Measurements from ENCODE around the gene PARD3. TPM values are rescaled to one million over a fixed set of nuclear protein-coding genes. Genes with fewer than 3 reads are reported as not detected.

The PARD3 gene
- polyA plus RNA-seq, 1 donor from 2014 or later, result 12.4 TPM

DNA sequence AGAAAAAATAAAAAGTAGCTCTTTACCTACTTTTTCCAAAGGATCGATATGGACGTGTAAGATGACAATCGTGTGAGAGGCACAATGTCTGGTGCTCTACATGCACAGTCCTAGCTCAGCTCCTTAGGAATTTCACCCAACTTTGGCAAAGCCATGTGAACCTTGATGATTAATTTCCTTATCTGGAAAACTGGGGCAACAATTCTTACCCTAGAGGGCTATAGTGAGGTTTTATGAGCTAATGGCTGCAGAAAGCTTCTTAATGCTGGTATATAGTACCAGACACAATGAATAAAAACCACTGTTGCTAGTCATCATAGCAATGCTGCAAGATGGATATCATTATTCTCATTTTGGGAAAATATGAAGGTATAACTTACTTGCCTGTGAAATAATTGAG lies 202.7 kb downstream of the PARD3 start:
- no peaks in the 10 kb centered on the region for H3K36me3 ChIP-seq (ENCODE audit: insufficient read depth, low read length)
- H3K27ac ChIP-seq (ENCODE audit: low read length), result no peak overlapping the region
- no peaks in the 10 kb centered on the region for H3K9me2 ChIP-seq (ENCODE audit: insufficient read depth, low read length)
- no peaks in the 10 kb centered on the region for H3F3A ChIP-seq (ENCODE audit: insufficient read depth, low read length, poor library complexity, severe bottlenecking)
- H4K20me1 ChIP-seq (ENCODE audit: insufficient read depth), result no peaks in the 10 kb centered on the region
- H3K4me3 ChIP-seq (ENCODE audit: low read length), result no peak overlapping the region
- H3K27me3 ChIP-seq (ENCODE audit: insufficient read depth, low read depth, low read length), result no peaks in the 10 kb centered on the region
- no peak overlapping the region for H3K4me2 ChIP-seq (ENCODE audit: low read length)
- no peaks in the 10 kb centered on the region for H3K9me3 ChIP-seq (ENCODE audit: low read length)
- H3K79me2 ChIP-seq (replicated peaks; ENCODE audit: insufficient read depth, low read length), result no peaks in the 10 kb centered on the region
- no peak overlapping the region for H2AFZ ChIP-seq (ENCODE audit: low read depth, low read length)
- no peak overlapping the region for H3K9ac ChIP-seq (ENCODE audit: low read length)
- TF ChIP-seq, protein P1, sequence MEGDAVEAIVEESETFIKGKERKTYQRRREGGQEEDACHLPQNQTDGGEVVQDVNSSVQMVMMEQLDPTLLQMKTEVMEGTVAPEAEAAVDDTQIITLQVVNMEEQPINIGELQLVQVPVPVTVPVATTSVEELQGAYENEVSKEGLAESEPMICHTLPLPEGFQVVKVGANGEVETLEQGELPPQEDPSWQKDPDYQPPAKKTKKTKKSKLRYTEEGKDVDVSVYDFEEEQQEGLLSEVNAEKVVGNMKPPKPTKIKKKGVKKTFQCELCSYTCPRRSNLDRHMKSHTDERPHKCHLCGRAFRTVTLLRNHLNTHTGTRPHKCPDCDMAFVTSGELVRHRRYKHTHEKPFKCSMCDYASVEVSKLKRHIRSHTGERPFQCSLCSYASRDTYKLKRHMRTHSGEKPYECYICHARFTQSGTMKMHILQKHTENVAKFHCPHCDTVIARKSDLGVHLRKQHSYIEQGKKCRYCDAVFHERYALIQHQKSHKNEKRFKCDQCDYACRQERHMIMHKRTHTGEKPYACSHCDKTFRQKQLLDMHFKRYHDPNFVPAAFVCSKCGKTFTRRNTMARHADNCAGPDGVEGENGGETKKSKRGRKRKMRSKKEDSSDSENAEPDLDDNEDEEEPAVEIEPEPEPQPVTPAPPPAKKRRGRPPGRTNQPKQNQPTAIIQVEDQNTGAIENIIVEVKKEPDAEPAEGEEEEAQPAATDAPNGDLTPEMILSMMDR (IDR thresholded peaks at IDR 0.05; ENCODE audit: poor library complexity, severe bottlenecking), result no peak
- TF ChIP-seq MXI1 (conservative IDR thresholded peaks at IDR 0.05; ENCODE audit: poor library complexity, severe bottlenecking), result no peak
- no peak for TF ChIP-seq TAF1 (IDR thresholded peaks at IDR 0.05; ENCODE audit: low read depth)
- no peak for TF ChIP-seq SMC3 (conservative IDR thresholded peaks at IDR 0.05; ENCODE audit: poor library complexity)
- no peak for TF ChIP-seq POLR2AphosphoS5 (IDR thresholded peaks at IDR 0.05)
- TF ChIP-seq EP300 (conservative IDR thresholded peaks at IDR 0.05; ENCODE audit: poor library complexity, severe bottlenecking), result no peak
- TF ChIP-seq RAD21 (conservative IDR thresholded peaks at IDR 0.05), result no peak
- no peak for TF ChIP-seq EZH2 (IDR thresholded peaks at IDR 0.05; ENCODE audit: borderline replicate concordance, insufficient read depth, low read length, poor library complexity, severe bottlenecking)
- TF ChIP-seq, protein P2, sequence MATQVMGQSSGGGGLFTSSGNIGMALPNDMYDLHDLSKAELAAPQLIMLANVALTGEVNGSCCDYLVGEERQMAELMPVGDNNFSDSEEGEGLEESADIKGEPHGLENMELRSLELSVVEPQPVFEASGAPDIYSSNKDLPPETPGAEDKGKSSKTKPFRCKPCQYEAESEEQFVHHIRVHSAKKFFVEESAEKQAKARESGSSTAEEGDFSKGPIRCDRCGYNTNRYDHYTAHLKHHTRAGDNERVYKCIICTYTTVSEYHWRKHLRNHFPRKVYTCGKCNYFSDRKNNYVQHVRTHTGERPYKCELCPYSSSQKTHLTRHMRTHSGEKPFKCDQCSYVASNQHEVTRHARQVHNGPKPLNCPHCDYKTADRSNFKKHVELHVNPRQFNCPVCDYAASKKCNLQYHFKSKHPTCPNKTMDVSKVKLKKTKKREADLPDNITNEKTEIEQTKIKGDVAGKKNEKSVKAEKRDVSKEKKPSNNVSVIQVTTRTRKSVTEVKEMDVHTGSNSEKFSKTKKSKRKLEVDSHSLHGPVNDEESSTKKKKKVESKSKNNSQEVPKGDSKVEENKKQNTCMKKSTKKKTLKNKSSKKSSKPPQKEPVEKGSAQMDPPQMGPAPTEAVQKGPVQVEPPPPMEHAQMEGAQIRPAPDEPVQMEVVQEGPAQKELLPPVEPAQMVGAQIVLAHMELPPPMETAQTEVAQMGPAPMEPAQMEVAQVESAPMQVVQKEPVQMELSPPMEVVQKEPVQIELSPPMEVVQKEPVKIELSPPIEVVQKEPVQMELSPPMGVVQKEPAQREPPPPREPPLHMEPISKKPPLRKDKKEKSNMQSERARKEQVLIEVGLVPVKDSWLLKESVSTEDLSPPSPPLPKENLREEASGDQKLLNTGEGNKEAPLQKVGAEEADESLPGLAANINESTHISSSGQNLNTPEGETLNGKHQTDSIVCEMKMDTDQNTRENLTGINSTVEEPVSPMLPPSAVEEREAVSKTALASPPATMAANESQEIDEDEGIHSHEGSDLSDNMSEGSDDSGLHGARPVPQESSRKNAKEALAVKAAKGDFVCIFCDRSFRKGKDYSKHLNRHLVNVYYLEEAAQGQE (IDR thresholded peaks at IDR 0.05; ENCODE audit: borderline replicate concordance), result no peak

DNA sequence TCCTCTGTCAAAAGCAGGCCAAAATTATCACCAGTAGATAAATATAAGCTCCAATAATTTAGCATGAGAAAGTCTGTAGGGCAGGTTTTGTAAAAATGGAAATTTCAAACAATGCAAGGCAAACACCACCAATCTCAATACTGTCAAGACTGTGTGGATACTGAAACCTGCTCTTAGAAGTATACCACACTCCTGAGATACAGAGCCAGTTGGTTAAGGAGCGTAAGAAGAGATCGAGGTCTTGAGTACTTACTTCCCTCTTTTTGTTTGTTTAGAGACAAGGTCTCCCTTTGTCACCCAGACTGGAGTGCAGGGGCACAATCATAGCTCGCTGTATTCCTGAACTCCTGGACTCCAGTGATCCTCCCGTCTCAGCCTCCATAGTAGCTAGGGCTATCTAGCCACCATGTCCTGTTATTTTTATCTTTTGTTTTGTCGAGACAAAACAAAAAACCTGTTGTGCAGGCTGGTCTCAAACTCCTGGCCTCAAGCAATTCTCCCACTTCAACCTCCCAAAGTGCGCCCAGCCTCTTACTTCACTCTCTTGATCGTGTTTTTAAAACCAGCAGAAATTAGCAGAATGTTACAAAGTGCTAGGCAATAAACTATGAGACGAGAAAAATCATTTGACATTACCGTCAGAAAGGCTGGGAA lies 205.7 kb downstream of the PARD3 start:
- Histone ChIP-seq H3K4me3 (ENCODE audit: low read length) (no peak overlapping the region), H3K27ac (ENCODE audit: low read length) (no peak overlapping the region)

More for the DNA sequence above, 205.7 kb downstream of the PARD3 start:
- H3K4me2 ChIP-seq (ENCODE audit: low read length), result no peak overlapping the region
- H3K36me3 ChIP-seq (ENCODE audit: insufficient read depth, low read length), result no peaks in the 10 kb centered on the region
- TF ChIP-seq, protein P1 (IDR thresholded peaks at IDR 0.05; ENCODE audit: poor library complexity, severe bottlenecking), result no peak
- TF ChIP-seq SMC3 (conservative IDR thresholded peaks at IDR 0.05; ENCODE audit: poor library complexity) (no peak), POLR2AphosphoS5 (IDR thresholded peaks at IDR 0.05) (no peak), EZH2 (IDR thresholded peaks at IDR 0.05; ENCODE audit: borderline replicate concordance, insufficient read depth, low read length, poor library complexity, severe bottlenecking) (no peak), RAD21 (conservative IDR thresholded peaks at IDR 0.05) (no peak), EP300 (conservative IDR thresholded peaks at IDR 0.05; ENCODE audit: poor library complexity, severe bottlenecking) (no peak), TAF1 (IDR thresholded peaks at IDR 0.05; ENCODE audit: low read depth) (no peak), MXI1 (conservative IDR thresholded peaks at IDR 0.05; ENCODE audit: poor library complexity, severe bottlenecking) (no peak)
- TF ChIP-seq, protein P2 (IDR thresholded peaks at IDR 0.05; ENCODE audit: borderline replicate concordance), result no peak
- H3K27me3 ChIP-seq (ENCODE audit: insufficient read depth, low read depth, low read length), result no peaks in the 10 kb centered on the region
- peaks cover 3% of the 10 kb centered on the region for H3K79me2 ChIP-seq (replicated peaks; ENCODE audit: insufficient read depth, low read length)
- H3F3A ChIP-seq (ENCODE audit: insufficient read depth, low read length, poor library complexity, severe bottlenecking), result no peaks in the 10 kb centered on the region
- H3K9me3 ChIP-seq (ENCODE audit: low read length), result no peaks in the 10 kb centered on the region
- no peaks in the 10 kb centered on the region for H4K20me1 ChIP-seq (ENCODE audit: insufficient read depth)
- H3K9me2 ChIP-seq (ENCODE audit: insufficient read depth, low read length), result no peaks in the 10 kb centered on the region
- no peak overlapping the region for H3K9ac ChIP-seq (ENCODE audit: low read length)
- H2AFZ ChIP-seq (ENCODE audit: low read depth, low read length), result no peak overlapping the region
